Germinal center (tissue), 1 donor: ENCODE results near the gene ESR1.
"Not testable (repeated sequence)": the region's sequence is repeated elsewhere in the genome, so short reads cannot be mapped to it uniquely, and the experiment has no call there.

Experiments
- DNase-seq: peaks from one replicate; pipeline ENCODE4 v3.0.0; 2012; ENCODE audit warnings: mixed read lengths, low spot score

ESR1 gene

GRCh38 chr6:151899221-151899620 is 91.7 kb downstream of the ESR1 start:
- DNase-seq, result not testable (repeated sequence)

- DNase-seq, result not testable (repeated sequence)
Observed at GRCh38 chr6:151899796-151900195, 92.3 kb downstream of the ESR1 start.

GRCh38 chr6:151900256-151900655 is 92.8 kb downstream of the ESR1 start:
- DNase-seq, result no peak

GRCh38 chr6:151901009-151901411 is 93.5 kb downstream of the ESR1 start:
- no peak for DNase-seq

GRCh38 chr6:151904631-151905030 is 97.1 kb downstream of the ESR1 start:
- no peak for DNase-seq

- DNase-seq, result no peak
Observed at GRCh38 chr6:151905072-151905471, 97.6 kb downstream of the ESR1 start.

- DNase-seq, result no peak
Observed at GRCh38 chr6:151905854-151906253, 98.4 kb downstream of the ESR1 start.

- DNase-seq, result no peak
Observed at GRCh38 chr6:151911401-151911800, 103.9 kb downstream of the ESR1 start.

- no peak for DNase-seq
Observed at GRCh38 chr6:151914484-151914883, 107.0 kb downstream of the ESR1 start.

GRCh38 chr6:151916075-151916474 is 108.6 kb downstream of the ESR1 start:
- no peak for DNase-seq

GRCh38 chr6:151916680-151917164 is 109.2 kb downstream of the ESR1 start:
- no peak for DNase-seq

GRCh38 chr6:151917531-151918329 is 110.2 kb downstream of the ESR1 start:
- DNase-seq, result no peak

GRCh38 chr6:151940307-151940706 is 132.8 kb downstream of the ESR1 start:
- no peak for DNase-seq

- peak; percentile 17 for DNase-seq
Observed at GRCh38 chr6:151948002-151948743, 140.7 kb downstream of the ESR1 start.

GRCh38 chr6:151958332-151958731 is 150.8 kb downstream of the ESR1 start:
- no peak for DNase-seq

- no peak for DNase-seq
Observed at GRCh38 chr6:151959086-151959485, 151.6 kb downstream of the ESR1 start.

GRCh38 chr6:151961809-151962208 is 154.3 kb downstream of the ESR1 start:
- no peak for DNase-seq

GRCh38 chr6:151962246-151962846 is 154.9 kb downstream of the ESR1 start:
- DNase-seq, result no peak

- DNase-seq, result no peak
Observed at GRCh38 chr6:151963001-151963400, 155.5 kb downstream of the ESR1 start.

GRCh38 chr6:151964412-151964811 is 156.9 kb downstream of the ESR1 start:
- not testable (repeated sequence) for DNase-seq

GRCh38 chr6:151974061-151974617 is 166.7 kb downstream of the ESR1 start:
- DNase-seq, result no peak

- DNase-seq, result no peak
Observed at GRCh38 chr6:151975795-151976194, 168.3 kb downstream of the ESR1 start.
